Measurements from ENCODE around the gene RNF5. TPM values are rescaled to one million over a fixed set of nuclear protein-coding genes. Genes with fewer than 3 reads are reported as not detected.

The RNF5 gene
- total and polyA plus RNA-seq, 12 donors, result 53.0 to 132 (median 82.7) TPM

GRCh38 chr6:32189742-32190053 lies 11.5 kb downstream of the RNF5 start:
- H3K4me1 ChIP-seq, result peaks cover 13 to 86% (median 74%) of the 10 kb centered on the region in 9 donors
- intact Hi-C loops (cut with DNase I), result loop anchor here in 2 of 10 donors (5.0 kb wide), 1 partner anchor 62 kb away; the partner anchor contains the start of gene ATF6B (in 2 of the 2)

GRCh38 chr6:32190054-32190851 lies 12.0 kb downstream of the RNF5 start, which contains the start of gene PBX2:
TSS of gene PBX2 (minus strand) at chr6:32190202. CDS start at chr6:32189915, 287 bp downstream.
- no peak for TF ChIP-seq CTCF (IDR thresholded peaks at IDR 0.05)
- DNase-seq, result peak; percentile 86 to 98
- Histone ChIP-seq H3K4me3 (peak within 1 kb of the TSS; percentile 50 to 85 (median 80)), H3K4me1 (peaks cover 13 to 86% (median 74%) of the 10 kb centered on the region in 9 donors), H3K27me3 (no peaks in the 10 kb centered on the region), H3K36me3 (peaks cover 0 to 41% (median 15%) of the 10 kb centered on the region in 9 donors), H3K9me3 (no peaks in the 10 kb centered on the region), H3K27ac (peak within 1 kb of the TSS; percentile 71 to 99 (median 98))
- 1 to 2% methylated on average over 21 of the region's 23 CpGs for WGBS, 2 donors
- intact Hi-C loops (cut with DNase I), result loop anchor here in 2 of 10 donors (5.0 kb wide), 1 partner anchor 63 kb away; the partner anchor contains the start of gene ATF6B (in 2 of the 2)
- ATAC-seq, result peak; percentile 69 to 85 (median 78)

More at GRCh38 chr6:32189742-32190053, 11.5 kb downstream of the RNF5 start:
- H3K4me3 ChIP-seq, result peak overlapping the region; percentile 44 to 85 (median 80)
- ATAC-seq, result peak in 7 of 8 donors; percentile 0 to 15 (median 2)
- H3K27me3 ChIP-seq, result no peaks in the 10 kb centered on the region
- TF ChIP-seq CTCF (IDR thresholded peaks at IDR 0.05), result no peak
- H3K27ac ChIP-seq, result peak overlapping the region; percentile 71 to 99 (median 98)
- 14 to 18% methylated on average over 18 to 22 of the region's 23 CpGs for WGBS, 2 donors
- H3K36me3 ChIP-seq, result peaks cover 0 to 40% (median 15%) of the 10 kb centered on the region in 9 donors
- no peaks in the 10 kb centered on the region for H3K9me3 ChIP-seq
- DNase-seq, result peak in 1 of 2 donors; percentile 51

GRCh38 chr6:32190911-32191677 lies 12.9 kb downstream of the RNF5 start:
- 81 to 85% methylated on average over 8 of the region's 8 CpGs for WGBS, 2 donors
- H3K4me3 ChIP-seq, result peak overlapping the region in 9 of 10 donors; percentile 75 to 85 (median 80)
- peak overlapping the region; percentile 71 to 99 (median 98) for H3K27ac ChIP-seq
- H3K27me3 ChIP-seq, result no peaks in the 10 kb centered on the region
- H3K4me1 ChIP-seq, result peaks cover 11 to 84% (median 71%) of the 10 kb centered on the region in 9 donors
- ATAC-seq (no peak), DNase-seq (no peak)
- intact Hi-C loops (cut with DNase I), result loop anchor here in 2 of 10 donors (5.0 kb wide), 1 partner anchor 64 kb away; the partner anchor contains the start of gene ATF6B (in 2 of the 2)
- TF ChIP-seq CTCF (IDR thresholded peaks at IDR 0.05), result no peak
- peaks cover 0 to 36% (median 15%) of the 10 kb centered on the region in 9 donors for H3K36me3 ChIP-seq
- no peaks in the 10 kb centered on the region for H3K9me3 ChIP-seq

Data from heart right ventricle (tissue), 16 donors.